K562 (cell line): ENCODE measurements around the gene CNTROB. TPM values are rescaled to one million over a fixed set of nuclear protein-coding genes. Genes with fewer than 3 reads are reported as not detected.

Experiments used
- BRD9 ChIP-seq: fragments of 450-650 bp; IDR thresholded peaks from 2 replicates; pipeline ENCODE4 v1.6.1; 2018; ENCODE audit warnings: low read depth; ENCODE audit not compliant: partially characterized antibody
- CBX3 ChIP-seq, 2 experiments: IDR thresholded peaks; 1 replicate in 1 of 2; 2 replicates in 1 of 2; pipeline ENCODE4 v1.6.1; 2012; ENCODE audit warnings: inconsistent platforms in 2 of 2, low read length in 2 of 2, borderline replicate concordance in 1 of 2, control low read depth in 1 of 2
- CUX1 ChIP-seq: fragments of 200-800 bp; sonication (Bioruptor generic); IDR thresholded peaks from 2 replicates; pipeline ENCODE4 v1.6.1; 2016; ENCODE audit warnings: missing genetic modification characterization, missing compliant biosample characterization
- GATAD2B ChIP-seq: fragments of 450-650 bp; IDR thresholded peaks from 2 replicates; pipeline ENCODE4 v1.6.1; 2017; ENCODE audit warnings: mild to moderate bottlenecking, borderline replicate concordance
- MTA2 ChIP-seq: fragments of 450-650 bp; IDR thresholded peaks from 2 replicates; pipeline ENCODE4 v1.6.1; 2016; ENCODE audit warnings: low read depth
- NR1H2 ChIP-seq: sonication (generic); formaldehyde crosslinking; IDR thresholded peaks from 2 replicates; pipeline ENCODE4 v1.4.0; 2020; ENCODE audit warnings: mild to moderate bottlenecking, missing genetic modification reagents
- RBM34 ChIP-seq: fragments of 200-400 bp; formaldehyde crosslinking; IDR thresholded peaks from 2 replicates; pipeline ENCODE4 v1.6.1; 2018; ENCODE audit warnings: low read length, borderline replicate concordance; ENCODE audit not compliant: insufficient read depth
- RFX1 ChIP-seq: fragments of 450-650 bp; IDR thresholded peaks from 2 replicates; pipeline ENCODE4 v1.6.1; 2016; ENCODE audit warnings: mild to moderate bottlenecking, moderate library complexity
- TAF7 ChIP-seq: fragments of 450-650 bp; IDR thresholded peaks from 2 replicates; pipeline ENCODE4 v1.6.1; 2016; ENCODE audit warnings: missing genetic modification characterization, missing compliant biosample characterization
- ZBTB11 ChIP-seq, 3 experiments: fragments of 200-800 bp in 1 of 3; fragments of 250-450 bp in 1 of 3; fragments of 450-650 bp in 1 of 3; sonication (Bioruptor Pico) in 1 of 3; sonication (Bioruptor generic) in 1 of 3; formaldehyde crosslinking in 1 of 3; IDR thresholded peaks; 2 replicates each; pipeline versions ENCODE4 v1.6.1 to v1.8.0; 2016 to 2022; ENCODE audit warnings: mild to moderate bottlenecking in 2 of 3, missing genetic modification characterization in 2 of 3, missing compliant biosample characterization in 1 of 3, moderate library complexity in 1 of 3
- ZNF143 ChIP-seq: sonication (generic); formaldehyde crosslinking; IDR thresholded peaks from 2 replicates; pipeline ENCODE4 v1.9.0; 2022; ENCODE audit warnings: mild to moderate bottlenecking, missing genetic modification reagents
- polyA plus RNA-seq, 8 experiments: library from polyadenylated mRNA; depleted of rRNA in 4 of 8; stranded (reverse) in 5 of 8; unstranded in 3 of 8; fragments of >200 nt; fragmentation: Nextera tagmentation in 2 of 8; fragmentation: Illumina TruSeq in 1 of 8; extraction: Ambion mirVana in 2 of 8; extraction: Trizol in 1 of 8; gene quantifications; 2 replicates each; pipeline versions ENCODE4 v1.2.1 to v1.2.3, GENCODE V29; 2011 to 2014; ENCODE audit warnings: inconsistent platforms in 1 of 8, missing spikeins in 1 of 8
- total RNA-seq, 7 experiments: library from RNA; depleted of rRNA in 6 of 7; stranded (reverse); fragments of >200 nt in 6 of 7; fragmentation: Illumina TruSeq in 2 of 7; extraction: Trizol in 2 of 7; gene quantifications; 2 replicates each; pipeline versions ENCODE4 v1.2.1 to v1.2.3, GENCODE V29; 2011 to 2021; ENCODE audit warnings: low replicate concordance in 1 of 7
- TF ChIP-seq, protein P1 (sequence below): sonication (generic); formaldehyde crosslinking; IDR thresholded peaks from 2 replicates; pipeline ENCODE4 v1.8.1; 2022; ENCODE audit warnings: missing genetic modification reagents
- TF ChIP-seq, protein P2 (sequence below): fragments of 200-800 bp; sonication (Bioruptor generic); IDR thresholded peaks from 2 replicates; pipeline ENCODE4 v1.6.1; 2017; ENCODE audit warnings: missing genetic modification characterization, missing compliant biosample characterization

CNTROB gene
- total and polyA plus RNA-seq, 9 of the 15 experiments (the other 6 are each of a cell fraction or from before 2014, with no cell fraction given) = 1.9 to 33.3 (median 23.0) TPM

DNA sequence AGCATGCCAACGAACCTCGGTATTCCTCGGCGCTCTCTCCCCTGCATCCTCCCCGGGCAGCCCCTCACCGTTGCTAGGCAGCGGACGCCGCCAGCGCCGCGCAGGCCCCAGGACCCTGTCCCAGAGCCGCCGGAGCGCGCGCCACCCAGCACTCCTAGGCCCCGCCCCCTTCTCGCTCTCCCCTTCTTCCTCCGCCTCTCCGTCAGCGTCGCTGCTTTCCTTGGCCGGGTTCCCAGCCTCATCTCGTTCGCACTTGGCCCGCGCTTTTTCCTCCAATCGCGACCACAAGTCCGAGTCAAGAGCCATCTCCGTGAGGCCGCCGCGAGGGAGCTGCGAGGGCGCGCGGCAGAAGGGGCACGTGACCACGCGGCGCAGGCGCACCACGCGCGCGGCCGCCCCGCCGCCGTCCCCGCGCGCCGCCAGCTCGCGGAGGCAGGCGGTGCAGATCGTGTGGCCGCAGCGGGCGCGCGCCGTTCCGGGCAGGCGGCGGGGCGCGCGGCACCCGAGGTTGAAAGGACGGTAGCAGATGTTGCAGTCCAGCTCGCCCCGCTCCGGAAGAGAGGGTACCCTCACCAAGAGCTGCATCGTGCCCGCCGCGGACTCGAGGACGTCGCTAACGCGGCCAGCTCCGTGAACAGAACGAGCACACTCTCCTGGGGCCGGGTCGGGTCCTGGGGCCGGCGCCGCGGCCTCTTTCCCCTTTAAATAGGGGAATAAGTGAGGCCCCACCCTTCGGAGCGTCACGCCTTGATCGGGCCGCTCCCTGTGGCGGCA is 16.2 kb upstream of the CNTROB start, which contains the start of gene RNF227 (continued):
- TF ChIP-seq, protein P1, sequence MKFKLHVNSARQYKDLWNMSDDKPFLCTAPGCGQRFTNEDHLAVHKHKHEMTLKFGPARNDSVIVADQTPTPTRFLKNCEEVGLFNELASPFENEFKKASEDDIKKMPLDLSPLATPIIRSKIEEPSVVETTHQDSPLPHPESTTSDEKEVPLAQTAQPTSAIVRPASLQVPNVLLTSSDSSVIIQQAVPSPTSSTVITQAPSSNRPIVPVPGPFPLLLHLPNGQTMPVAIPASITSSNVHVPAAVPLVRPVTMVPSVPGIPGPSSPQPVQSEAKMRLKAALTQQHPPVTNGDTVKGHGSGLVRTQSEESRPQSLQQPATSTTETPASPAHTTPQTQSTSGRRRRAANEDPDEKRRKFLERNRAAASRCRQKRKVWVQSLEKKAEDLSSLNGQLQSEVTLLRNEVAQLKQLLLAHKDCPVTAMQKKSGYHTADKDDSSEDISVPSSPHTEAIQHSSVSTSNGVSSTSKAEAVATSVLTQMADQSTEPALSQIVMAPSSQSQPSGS (CRISPR knock-in tag) = no peak
- TF ChIP-seq CBX3 (IDR thresholded peaks at IDR 0.05; ENCODE audit: borderline replicate concordance in 1 of 2, low read length in 2 of 2) = peak in 1 of 2 experiments; percentile 81; a peak in 1 of 3 replicates
- TF ChIP-seq TAF7 = no peak
- TF ChIP-seq MTA2 = no peak
- 0 out of 2 replicates have a peak, but pooled peaks have one; percentile 35 for TF ChIP-seq GATAD2B
- TF ChIP-seq, protein P2, sequence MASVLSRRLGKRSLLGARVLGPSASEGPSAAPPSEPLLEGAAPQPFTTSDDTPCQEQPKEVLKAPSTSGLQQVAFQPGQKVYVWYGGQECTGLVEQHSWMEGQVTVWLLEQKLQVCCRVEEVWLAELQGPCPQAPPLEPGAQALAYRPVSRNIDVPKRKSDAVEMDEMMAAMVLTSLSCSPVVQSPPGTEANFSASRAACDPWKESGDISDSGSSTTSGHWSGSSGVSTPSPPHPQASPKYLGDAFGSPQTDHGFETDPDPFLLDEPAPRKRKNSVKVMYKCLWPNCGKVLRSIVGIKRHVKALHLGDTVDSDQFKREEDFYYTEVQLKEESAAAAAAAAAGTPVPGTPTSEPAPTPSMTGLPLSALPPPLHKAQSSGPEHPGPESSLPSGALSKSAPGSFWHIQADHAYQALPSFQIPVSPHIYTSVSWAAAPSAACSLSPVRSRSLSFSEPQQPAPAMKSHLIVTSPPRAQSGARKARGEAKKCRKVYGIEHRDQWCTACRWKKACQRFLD (CRISPR knock-in tag) = peak; percentile 88
- 0 out of 2 replicates have a peak, but pooled peaks have one; percentile 31 for TF ChIP-seq ZNF143
- no peak for TF ChIP-seq RBM34
- peak; percentile 85 for TF ChIP-seq RFX1
- TF ChIP-seq BRD9 = no peak
- TF ChIP-seq ZBTB11 (CRISPR knock-in tag; IDR thresholded peaks at IDR 0.05) = peak in 1 of 3 experiments; percentile 72; a peak in 1 of 6 replicates
- TF ChIP-seq CUX1 = no peak
- no peak for TF ChIP-seq NR1H2 (CRISPR knock-in tag)
